HepG2 (cell line): ENCODE data around the gene BCAS1. TPM values are rescaled to one million over a fixed set of nuclear protein-coding genes. Genes with fewer than 3 reads are reported as not detected.

Source experiments
- ARNT ChIP-seq: fragments of 450-650 bp; IDR thresholded peaks from 2 replicates; pipeline ENCODE4 v1.6.1; 2017
- ARNT2 ChIP-seq: sonication (generic); formaldehyde crosslinking; IDR thresholded peaks from 2 replicates; pipeline ENCODE4 v1.8.0; 2022; ENCODE audit warnings: mild to moderate bottlenecking, low read depth, missing genetic modification reagents, moderate library complexity
- EP300 ChIP-seq, 3 experiments: sonication (generic) in 1 of 3; formaldehyde crosslinking in 1 of 3; IDR thresholded peaks; 2 replicates each; pipeline versions ENCODE4 v1.5.1 to v1.6.1; 2011 to 2020; ENCODE audit warnings: low read depth in 2 of 3, low read length in 2 of 3, borderline replicate concordance in 1 of 3, improper control_type of control experiment in 1 of 3, mild to moderate bottlenecking in 1 of 3, missing genetic modification reagents in 1 of 3, moderate library complexity in 1 of 3
- FIP1L1 ChIP-seq: fragments of 200-400 bp; formaldehyde crosslinking; IDR thresholded peaks from 2 replicates; pipeline ENCODE4 v1.6.1; 2018; ENCODE audit warnings: low read depth, mild to moderate bottlenecking, low read length, moderate library complexity, borderline replicate concordance; ENCODE audit not compliant: insufficient read depth
- HDAC6 ChIP-seq: fragments of 200-600 bp; sonication (generic); IDR thresholded peaks from 2 replicates; pipeline ENCODE4 v1.7.0; 2017; ENCODE audit warnings: mild to moderate bottlenecking, antibody characterized with exemption, low read length, low read depth
- NR2C2 ChIP-seq: sonication (generic); formaldehyde crosslinking; IDR thresholded peaks from 2 replicates; pipeline ENCODE4 v1.4.0; 2020; ENCODE audit warnings: missing genetic modification reagents, mild to moderate bottlenecking, moderate library complexity, borderline replicate concordance
- REL ChIP-seq: sonication (generic); formaldehyde crosslinking; conservative IDR thresholded peaks from 2 replicates; pipeline ENCODE4 v1.8.0; 2022; ENCODE audit warnings: mild to moderate bottlenecking, missing genetic modification reagents, moderate library complexity
- RELA ChIP-seq: sonication (generic); formaldehyde crosslinking; IDR thresholded peaks from 2 replicates; pipeline ENCODE4 v1.4.0; 2020; ENCODE audit warnings: missing genetic modification reagents
- SALL2 ChIP-seq: sonication (generic); formaldehyde crosslinking; IDR thresholded peaks from 2 replicates; pipeline ENCODE4 v1.8.1; 2023; ENCODE audit warnings: mild to moderate bottlenecking, missing genetic modification reagents, inconsistent platforms
- SMYD3 ChIP-seq: sonication (generic); formaldehyde crosslinking; IDR thresholded peaks from 2 replicates; pipeline ENCODE4 v1.8.1; 2023; ENCODE audit warnings: mild to moderate bottlenecking, missing genetic modification reagents
- TARDBP ChIP-seq: sonication (generic); formaldehyde crosslinking; IDR thresholded peaks from 2 replicates; pipeline ENCODE4 v1.8.0; 2022; ENCODE audit warnings: mild to moderate bottlenecking, missing genetic modification reagents
- ZBTB3 ChIP-seq: sonication (generic); formaldehyde crosslinking; IDR thresholded peaks from 2 replicates; pipeline ENCODE4 v1.4.0; 2020; ENCODE audit warnings: low read depth, mild to moderate bottlenecking, moderate library complexity, missing genetic modification reagents, borderline replicate concordance
- ZNF205 ChIP-seq: IDR thresholded peaks from 2 replicates; pipeline ENCODE4 v1.6.1; 2018; ENCODE audit warnings: missing biosample characterization, missing genetic modification reagents
- ZNF207 ChIP-seq: fragments of 450-650 bp; IDR thresholded peaks from 2 replicates; pipeline ENCODE4 v1.6.1; 2016; ENCODE audit warnings: antibody characterized with exemption, borderline replicate concordance
- ZNF724P ChIP-seq: sonication (generic); formaldehyde crosslinking; IDR thresholded peaks from 2 replicates; pipeline ENCODE4 v1.8.0; 2022; ENCODE audit warnings: missing genetic modification reagents, borderline replicate concordance
- ZNF883 ChIP-seq: sonication (generic); formaldehyde crosslinking; IDR thresholded peaks from 2 replicates; pipeline ENCODE4 v1.5.1; 2020; ENCODE audit warnings: mild to moderate bottlenecking, missing genetic modification reagents; ENCODE audit errors: not compliant biosample characterization
- polyA plus RNA-seq, 8 experiments: library from polyadenylated mRNA; depleted of rRNA in 3 of 8; stranded (reverse) in 7 of 8; unstranded in 1 of 8; fragments of >200 nt; fragmentation: Illumina TruSeq in 4 of 8; extraction: Trizol in 4 of 8; gene quantifications; 2 replicates each; pipeline versions ENCODE4 v1.2.1 to v1.2.3, GENCODE V29; 2011 to 2016; ENCODE audit warnings: low read depth in 4 of 8, missing spikeins in 1 of 8, mixed read lengths in 1 of 8; ENCODE audit not compliant: insufficient read depth in 1 of 8
- total RNA-seq, 5 experiments: library from RNA; depleted of rRNA; stranded (reverse); fragments of >200 nt; fragmentation: Illumina TruSeq; extraction: Trizol; gene quantifications; 2 replicates each; pipeline ENCODE4 v1.2.3, GENCODE V29; 2016; ENCODE audit warnings: low read depth in 1 of 5
- TF ChIP-seq, protein P1 (sequence below): sonication (generic); formaldehyde crosslinking; IDR thresholded peaks from 2 replicates; pipeline ENCODE4 v1.9.0; 2021; ENCODE audit warnings: missing genetic modification reagents, borderline replicate concordance
- TF ChIP-seq, protein P2 (sequence below): sonication (generic); formaldehyde crosslinking; IDR thresholded peaks from 2 replicates; pipeline ENCODE4 v1.9.0; 2022; ENCODE audit warnings: low read depth, missing genetic modification reagents
- TF ChIP-seq, protein P3 (sequence below): sonication (generic); formaldehyde crosslinking; IDR thresholded peaks from 2 replicates; pipeline ENCODE4 v1.5.1; 2020; ENCODE audit warnings: mild to moderate bottlenecking, moderate library complexity, missing genetic modification reagents
- TF ChIP-seq, protein P4 (sequence below): sonication (generic); formaldehyde crosslinking; IDR thresholded peaks from 2 replicates; pipeline ENCODE4 v1.4.0; 2020; ENCODE audit warnings: missing genetic modification reagents

Gene BCAS1
- total and polyA plus RNA-seq, 2 of the 13 experiments (the other 11 are each of a cell fraction or from before 2014, with no cell fraction given): 0.55 to 0.91 TPM

DNA sequence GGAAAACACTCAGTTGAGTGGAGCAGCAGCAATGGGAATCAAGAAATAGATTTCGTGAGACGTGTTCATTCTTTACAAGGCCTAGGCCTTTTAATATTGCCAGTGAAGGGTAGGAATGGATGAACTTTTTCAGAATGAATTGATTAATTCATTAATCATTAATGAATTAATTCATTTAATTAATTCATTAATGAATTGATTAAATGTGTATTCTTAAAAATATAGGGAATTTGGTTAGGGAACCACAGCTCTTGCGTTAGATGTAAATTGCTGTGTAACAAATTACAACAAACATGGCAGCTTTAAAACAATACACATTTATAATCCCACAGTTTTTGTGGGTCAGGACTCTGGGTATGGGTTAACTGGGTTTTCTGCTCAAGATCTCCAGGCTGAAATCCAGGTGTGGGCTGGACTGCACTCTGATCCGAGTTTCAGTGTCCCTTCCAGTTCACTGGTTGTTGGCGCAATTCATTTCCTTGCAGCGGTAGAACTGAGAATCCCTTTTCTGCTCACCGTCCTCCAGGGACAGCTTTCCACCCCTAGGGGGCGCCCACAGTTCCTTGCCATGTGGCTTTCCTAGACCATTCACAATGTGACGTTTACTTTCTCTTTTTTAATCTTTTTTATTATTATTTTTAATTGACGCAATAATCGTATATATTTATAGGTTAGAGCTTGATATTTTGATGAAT lies 32.8 kb upstream of the BCAS1 start (continued):
- TF ChIP-seq, protein P1, sequence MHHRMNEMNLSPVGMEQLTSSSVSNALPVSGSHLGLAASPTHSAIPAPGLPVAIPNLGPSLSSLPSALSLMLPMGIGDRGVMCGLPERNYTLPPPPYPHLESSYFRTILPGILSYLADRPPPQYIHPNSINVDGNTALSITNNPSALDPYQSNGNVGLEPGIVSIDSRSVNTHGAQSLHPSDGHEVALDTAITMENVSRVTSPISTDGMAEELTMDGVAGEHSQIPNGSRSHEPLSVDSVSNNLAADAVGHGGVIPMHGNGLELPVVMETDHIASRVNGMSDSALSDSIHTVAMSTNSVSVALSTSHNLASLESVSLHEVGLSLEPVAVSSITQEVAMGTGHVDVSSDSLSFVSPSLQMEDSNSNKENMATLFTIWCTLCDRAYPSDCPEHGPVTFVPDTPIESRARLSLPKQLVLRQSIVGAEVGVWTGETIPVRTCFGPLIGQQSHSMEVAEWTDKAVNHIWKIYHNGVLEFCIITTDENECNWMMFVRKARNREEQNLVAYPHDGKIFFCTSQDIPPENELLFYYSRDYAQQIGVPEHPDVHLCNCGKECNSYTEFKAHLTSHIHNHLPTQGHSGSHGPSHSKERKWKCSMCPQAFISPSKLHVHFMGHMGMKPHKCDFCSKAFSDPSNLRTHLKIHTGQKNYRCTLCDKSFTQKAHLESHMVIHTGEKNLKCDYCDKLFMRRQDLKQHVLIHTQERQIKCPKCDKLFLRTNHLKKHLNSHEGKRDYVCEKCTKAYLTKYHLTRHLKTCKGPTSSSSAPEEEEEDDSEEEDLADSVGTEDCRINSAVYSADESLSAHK (CRISPR knock-in tag): no peak
- TF ChIP-seq, protein P2, sequence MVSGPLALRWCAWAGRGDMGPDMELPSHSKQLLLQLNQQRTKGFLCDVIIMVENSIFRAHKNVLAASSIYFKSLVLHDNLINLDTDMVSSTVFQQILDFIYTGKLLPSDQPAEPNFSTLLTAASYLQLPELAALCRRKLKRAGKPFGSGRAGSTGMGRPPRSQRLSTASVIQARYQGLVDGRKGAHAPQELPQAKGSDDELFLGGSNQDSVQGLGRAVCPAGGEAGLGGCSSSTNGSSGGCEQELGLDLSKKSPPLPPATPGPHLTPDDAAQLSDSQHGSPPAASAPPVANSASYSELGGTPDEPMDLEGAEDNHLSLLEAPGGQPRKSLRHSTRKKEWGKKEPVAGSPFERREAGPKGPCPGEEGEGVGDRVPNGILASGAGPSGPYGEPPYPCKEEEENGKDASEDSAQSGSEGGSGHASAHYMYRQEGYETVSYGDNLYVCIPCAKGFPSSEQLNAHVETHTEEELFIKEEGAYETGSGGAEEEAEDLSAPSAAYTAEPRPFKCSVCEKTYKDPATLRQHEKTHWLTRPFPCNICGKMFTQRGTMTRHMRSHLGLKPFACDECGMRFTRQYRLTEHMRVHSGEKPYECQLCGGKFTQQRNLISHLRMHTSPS (CRISPR knock-in tag): no peak
- no peak; the same call in 1 of the 2 replicates for TF ChIP-seq SMYD3
- 0 out of 2 replicates have a peak, but pooled peaks have one; percentile 14 for TF ChIP-seq ARNT2 (CRISPR knock-in tag)
- TF ChIP-seq EP300 (IDR thresholded peaks at IDR 0.05; ENCODE audit: low read depth in 2 of 2, low read length in 2 of 2): peak; percentile 21 to 75; a peak in 3 of 4 replicates
- peak; percentile 57; the same call in 1 of the 2 replicates for TF ChIP-seq EP300 (CRISPR knock-in tag; IDR thresholded peaks at IDR 0.05; ENCODE audit: borderline replicate concordance)
- no peak; the same call in 1 of the 2 replicates for TF ChIP-seq SALL2 (CRISPR knock-in tag)
- no peak for TF ChIP-seq FIP1L1
- TF ChIP-seq ZNF205 (CRISPR knock-in tag): peak; percentile 63; the same call in 1 of the 2 replicates
- TF ChIP-seq ZNF207: no peak
- no peak; the same call in 1 of the 2 replicates for TF ChIP-seq TARDBP (CRISPR knock-in tag)
- TF ChIP-seq ZNF883 (CRISPR knock-in tag): no peak
- TF ChIP-seq RELA (CRISPR knock-in tag): no peak
- peak; percentile 20; the same call in 1 of the 2 replicates for TF ChIP-seq ZBTB3
- TF ChIP-seq REL (CRISPR knock-in tag): no peak
- no peak for TF ChIP-seq NR2C2
- no peak for TF ChIP-seq HDAC6
- no peak for TF ChIP-seq ZNF724P (CRISPR knock-in tag)
- TF ChIP-seq, protein P3, sequence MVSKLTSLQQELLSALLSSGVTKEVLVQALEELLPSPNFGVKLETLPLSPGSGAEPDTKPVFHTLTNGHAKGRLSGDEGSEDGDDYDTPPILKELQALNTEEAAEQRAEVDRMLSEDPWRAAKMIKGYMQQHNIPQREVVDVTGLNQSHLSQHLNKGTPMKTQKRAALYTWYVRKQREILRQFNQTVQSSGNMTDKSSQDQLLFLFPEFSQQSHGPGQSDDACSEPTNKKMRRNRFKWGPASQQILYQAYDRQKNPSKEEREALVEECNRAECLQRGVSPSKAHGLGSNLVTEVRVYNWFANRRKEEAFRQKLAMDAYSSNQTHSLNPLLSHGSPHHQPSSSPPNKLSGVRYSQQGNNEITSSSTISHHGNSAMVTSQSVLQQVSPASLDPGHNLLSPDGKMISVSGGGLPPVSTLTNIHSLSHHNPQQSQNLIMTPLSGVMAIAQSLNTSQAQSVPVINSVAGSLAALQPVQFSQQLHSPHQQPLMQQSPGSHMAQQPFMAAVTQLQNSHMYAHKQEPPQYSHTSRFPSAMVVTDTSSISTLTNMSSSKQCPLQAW (CRISPR knock-in tag): no peak
- TF ChIP-seq, protein P4, sequence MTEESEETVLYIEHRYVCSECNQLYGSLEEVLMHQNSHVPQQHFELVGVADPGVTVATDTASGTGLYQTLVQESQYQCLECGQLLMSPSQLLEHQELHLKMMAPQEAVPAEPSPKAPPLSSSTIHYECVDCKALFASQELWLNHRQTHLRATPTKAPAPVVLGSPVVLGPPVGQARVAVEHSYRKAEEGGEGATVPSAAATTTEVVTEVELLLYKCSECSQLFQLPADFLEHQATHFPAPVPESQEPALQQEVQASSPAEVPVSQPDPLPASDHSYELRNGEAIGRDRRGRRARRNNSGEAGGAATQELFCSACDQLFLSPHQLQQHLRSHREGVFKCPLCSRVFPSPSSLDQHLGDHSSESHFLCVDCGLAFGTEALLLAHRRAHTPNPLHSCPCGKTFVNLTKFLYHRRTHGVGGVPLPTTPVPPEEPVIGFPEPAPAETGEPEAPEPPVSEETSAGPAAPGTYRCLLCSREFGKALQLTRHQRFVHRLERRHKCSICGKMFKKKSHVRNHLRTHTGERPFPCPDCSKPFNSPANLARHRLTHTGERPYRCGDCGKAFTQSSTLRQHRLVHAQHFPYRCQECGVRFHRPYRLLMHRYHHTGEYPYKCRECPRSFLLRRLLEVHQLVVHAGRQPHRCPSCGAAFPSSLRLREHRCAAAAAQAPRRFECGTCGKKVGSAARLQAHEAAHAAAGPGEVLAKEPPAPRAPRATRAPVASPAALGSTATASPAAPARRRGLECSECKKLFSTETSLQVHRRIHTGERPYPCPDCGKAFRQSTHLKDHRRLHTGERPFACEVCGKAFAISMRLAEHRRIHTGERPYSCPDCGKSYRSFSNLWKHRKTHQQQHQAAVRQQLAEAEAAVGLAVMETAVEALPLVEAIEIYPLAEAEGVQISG (CRISPR knock-in tag): peak; percentile 90
- TF ChIP-seq ARNT: no peak
